ENCODE data around the gene NNAT. TPM values are rescaled to one million over a fixed set of nuclear protein-coding genes. Genes with fewer than 3 reads are reported as not detected.

The NNAT gene
- total RNA-seq, 1 experiment from 2014 or later, result 43.1 TPM

DNA sequence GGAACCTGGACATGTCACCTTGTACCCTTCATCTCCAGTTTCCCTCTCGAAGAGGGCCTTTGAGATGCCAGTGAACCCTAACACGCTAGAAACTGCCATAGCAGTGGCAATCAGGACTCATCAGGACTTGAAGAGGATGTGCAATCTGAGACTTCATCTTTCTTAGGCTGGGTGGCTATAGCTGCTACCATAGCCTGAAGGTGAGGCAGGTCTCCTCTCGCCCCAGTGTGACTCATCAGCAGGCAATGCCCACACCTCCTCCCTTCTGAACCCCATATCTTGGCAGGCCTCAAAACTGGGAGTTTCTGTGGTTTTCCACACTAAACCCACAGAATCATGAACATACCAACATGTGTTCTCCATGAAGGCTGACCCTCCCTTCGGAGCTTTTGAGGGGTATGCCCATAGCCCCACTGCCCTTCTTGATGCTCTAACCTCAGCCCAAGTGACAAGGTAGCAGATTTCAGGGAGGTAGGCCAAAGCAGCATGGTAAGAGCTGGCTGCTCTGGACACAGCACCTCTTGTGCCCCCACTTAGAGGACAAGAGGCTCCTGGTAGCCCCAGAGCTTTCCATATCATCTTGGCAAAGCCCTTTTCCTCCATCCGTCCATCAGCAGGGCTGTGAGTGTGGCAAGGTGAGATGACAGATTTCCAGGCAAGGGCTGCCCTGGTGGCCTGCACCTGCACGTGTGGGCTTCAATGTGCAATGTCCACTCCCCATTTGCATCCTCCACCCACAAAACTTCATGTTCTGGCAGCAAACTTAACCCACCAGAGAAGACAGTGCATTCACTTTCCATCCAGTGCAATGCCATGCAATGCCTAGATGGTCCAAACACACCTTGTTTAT, 4.0 kb downstream of the NNAT start:
- H3K27me3 Mint-ChIP-seq (ENCODE audit: low read depth), result peaks cover 1% of the 10 kb centered on the region; the same call in 1 of the 2 replicates
- no peak overlapping the region for H4K8ac ChIP-seq (replicated peaks; ENCODE audit: insufficient read length, low read depth, low read length)
- peaks cover 11% of the 10 kb centered on the region; the same call in 1 of the 2 replicates for H3K4me1 ChIP-seq (ENCODE audit: insufficient read depth, low read length)
- H3K9me3 ChIP-seq (ENCODE audit: control insufficient read depth, low read depth, low read length), result no peaks in the 10 kb centered on the region
- H2BK12ac ChIP-seq (ENCODE audit: insufficient read length, low read depth, low read length), result no peak overlapping the region
- no peak overlapping the region for H3K4ac ChIP-seq (ENCODE audit: low read depth, low read length)
- no peak overlapping the region for H3K9ac ChIP-seq (ENCODE audit: extremely low read depth, insufficient read length, low read length)
- peaks cover 5 to 8% of the 10 kb centered on the region in 2 experiments; a peak in 3 of 5 replicates for H3K9me3 Mint-ChIP-seq
- H3K27ac ChIP-seq (ENCODE audit: insufficient read length, low read depth, low read length), result no peak overlapping the region
- H4K5ac ChIP-seq (ENCODE audit: insufficient read length, low read depth, low read length), result no peak overlapping the region
- H3K23ac ChIP-seq (ENCODE audit: insufficient read length, low read depth, low read length), result no peak overlapping the region
- H3K18ac ChIP-seq (ENCODE audit: insufficient read length, low read depth, low read length), result no peak overlapping the region
- no peak overlapping the region for H3T11ph ChIP-seq (ENCODE audit: low read length)
- no peaks in the 10 kb centered on the region for H3K27me3 ChIP-seq (ENCODE audit: insufficient read depth, low read length)
- no peak for DNase-seq
- H3K4me2 ChIP-seq (ENCODE audit: insufficient read depth, insufficient read length, low read length), result no peak overlapping the region
- H2BK20ac ChIP-seq (ENCODE audit: low read depth, low read length, poor library complexity, severe bottlenecking), result no peak overlapping the region
- H2AFZ ChIP-seq (ENCODE audit: low read length), result no peak overlapping the region
- H3K4me3 Mint-ChIP-seq, result peak overlapping the region in 1 of 2 experiments; percentile 96; a peak in 3 of 5 replicates
- TF ChIP-seq CTCF (conservative IDR thresholded peaks at IDR 0.05), result no peak
- H2BK5ac ChIP-seq (ENCODE audit: insufficient read length, low read length), result no peak overlapping the region
- H3K79me1 ChIP-seq (ENCODE audit: insufficient read depth, low read depth, low read length, poor library complexity, severe bottlenecking), result peaks cover 16% of the 10 kb centered on the region
- H3K36me3 Mint-ChIP-seq (ENCODE audit: insufficient read depth in 1 of 3, low read depth in 3 of 3), result peaks cover 21 to 37% (median 33%) of the 10 kb centered on the region in 3 experiments
- H3K14ac ChIP-seq (ENCODE audit: insufficient read depth, low read length), result no peak overlapping the region; the same call in 1 of the 2 replicates
- no peak overlapping the region for H4K91ac ChIP-seq (ENCODE audit: insufficient read length, low read depth, low read length)
- H3K56ac ChIP-seq (ENCODE audit: insufficient read length, low read depth, low read length), result no peak overlapping the region
- peaks cover 24% of the 10 kb centered on the region for H3K23me2 ChIP-seq (ENCODE audit: insufficient read length, low read depth, low read length, poor library complexity, severe bottlenecking)
- peak overlapping the region in 1 of 3 experiments; percentile 77; a peak in 2 of 7 replicates for H3K27ac Mint-ChIP-seq
- H2AK5ac ChIP-seq (ENCODE audit: insufficient read length, low read length), result peak overlapping the region; percentile 42
- no peaks in the 10 kb centered on the region for H4K20me1 ChIP-seq (ENCODE audit: control insufficient read depth, insufficient read depth, insufficient read length)
- H2BK15ac ChIP-seq (ENCODE audit: low read depth, low read length), result no peak overlapping the region
- no CpG with 5 or more reads among the region's 6 CpGs for WGBS (ENCODE audit: extremely low coverage, insufficient read length, low lambda C conversion rate)
- H3K4me1 Mint-ChIP-seq, result peaks cover 60 to 67% of the 10 kb centered on the region in 2 experiments
- peaks cover 33% of the 10 kb centered on the region; the same call in 1 of the 2 replicates for H3K79me2 ChIP-seq (ENCODE audit: insufficient read depth, low read length)
- H2BK120ac ChIP-seq (ENCODE audit: low read depth, low read length, poor library complexity, severe bottlenecking), result no peak overlapping the region
